GM19351 (cell line): ENCODE measurements around the gene UFC1.

Source experiments
- ATAC-seq: cut with Tn5 transposase; IDR thresholded peaks from one replicate; pipeline ENCODE4 v1.9.1; 2021; ENCODE audit warnings: mild to moderate bottlenecking, moderate library complexity; ENCODE audit not compliant: unreplicated experiment

The UFC1 gene

DNA sequence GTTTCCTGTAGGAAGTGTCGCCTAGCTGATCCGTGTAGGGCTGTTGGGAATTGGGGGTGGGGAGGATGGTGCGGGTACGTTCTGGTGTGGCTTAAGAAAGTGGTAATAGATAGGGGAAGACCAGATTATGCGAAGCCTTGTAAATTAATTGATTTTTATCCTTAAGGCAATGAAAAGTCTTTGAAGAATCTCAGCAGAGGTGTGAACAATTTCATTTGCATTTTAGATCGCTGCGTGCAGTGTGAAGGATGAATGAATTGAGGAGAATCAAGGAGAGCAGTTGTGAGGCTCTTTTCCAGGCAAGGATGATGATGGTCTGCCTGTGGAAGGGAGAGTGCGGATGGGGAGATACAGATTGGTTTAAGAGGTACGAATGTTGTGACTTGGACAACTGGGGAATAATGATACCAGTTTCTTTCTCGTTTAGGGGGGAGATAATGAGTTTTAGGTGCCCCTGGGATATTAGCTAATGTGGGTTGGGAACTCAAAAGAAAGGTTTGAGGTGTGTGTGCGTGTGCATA is 20.5 kb upstream of the UFC1 start:
- no peak for ATAC-seq

DNA sequence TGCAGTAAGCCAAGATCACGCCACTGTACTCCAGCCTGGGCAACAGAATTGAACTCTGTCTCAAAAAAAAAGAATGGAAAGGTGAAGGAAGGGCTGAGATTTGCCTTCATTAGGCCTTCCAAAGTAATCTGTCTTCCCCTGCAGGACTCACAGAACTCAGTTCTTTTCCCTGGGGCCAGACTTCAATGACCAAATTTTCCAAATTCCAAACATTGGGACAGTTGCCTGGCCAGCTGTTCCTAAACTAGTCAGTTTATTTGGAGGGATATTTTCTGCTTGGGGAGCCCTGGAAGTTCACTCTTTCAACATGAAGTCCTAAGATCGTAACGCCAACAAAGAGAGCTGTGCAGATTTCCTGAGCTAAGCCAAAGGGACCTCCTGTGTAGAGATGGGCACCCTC is 15.9 kb upstream of the UFC1 start:
- ATAC-seq = no peak

DNA sequence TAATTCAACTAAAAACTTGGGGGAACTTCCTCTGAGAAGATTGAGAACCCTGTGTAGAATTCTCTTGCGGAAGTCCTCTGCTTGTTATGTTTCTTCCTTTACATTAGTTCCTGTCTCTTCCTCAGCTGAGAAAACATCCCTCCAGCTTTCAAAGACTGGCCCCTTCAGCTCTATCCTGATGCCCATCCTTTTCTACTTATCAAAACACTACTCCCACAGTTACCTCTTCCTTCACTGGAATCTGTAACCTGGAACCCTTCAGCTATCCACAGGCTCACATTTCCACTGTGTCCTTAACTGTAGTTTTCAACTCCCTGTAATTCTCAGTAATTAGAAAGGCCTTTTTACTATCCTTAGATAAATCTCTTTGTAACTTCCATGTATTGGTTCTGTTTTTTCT is 15.3 kb upstream of the UFC1 start:
- ATAC-seq = no peak

DNA sequence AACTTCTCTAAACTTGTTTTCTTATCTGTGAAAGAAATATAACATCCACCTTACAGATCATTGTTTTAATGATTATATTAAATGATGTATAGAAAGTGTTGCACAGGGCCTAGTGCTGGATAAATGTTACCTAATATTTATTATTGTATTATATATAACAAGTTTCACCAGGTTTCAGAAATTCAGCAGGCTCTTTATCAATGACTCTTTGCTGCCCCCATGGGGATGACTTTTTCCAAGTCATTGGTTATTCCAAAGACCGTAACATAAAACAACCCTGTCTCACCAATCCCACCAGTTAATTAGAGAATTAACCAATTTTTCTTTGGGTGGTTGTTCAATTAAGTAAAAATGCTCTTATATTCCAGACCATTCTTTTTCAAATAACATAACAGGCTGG is 14.0 kb upstream of the UFC1 start:
- ATAC-seq = no peak

DNA sequence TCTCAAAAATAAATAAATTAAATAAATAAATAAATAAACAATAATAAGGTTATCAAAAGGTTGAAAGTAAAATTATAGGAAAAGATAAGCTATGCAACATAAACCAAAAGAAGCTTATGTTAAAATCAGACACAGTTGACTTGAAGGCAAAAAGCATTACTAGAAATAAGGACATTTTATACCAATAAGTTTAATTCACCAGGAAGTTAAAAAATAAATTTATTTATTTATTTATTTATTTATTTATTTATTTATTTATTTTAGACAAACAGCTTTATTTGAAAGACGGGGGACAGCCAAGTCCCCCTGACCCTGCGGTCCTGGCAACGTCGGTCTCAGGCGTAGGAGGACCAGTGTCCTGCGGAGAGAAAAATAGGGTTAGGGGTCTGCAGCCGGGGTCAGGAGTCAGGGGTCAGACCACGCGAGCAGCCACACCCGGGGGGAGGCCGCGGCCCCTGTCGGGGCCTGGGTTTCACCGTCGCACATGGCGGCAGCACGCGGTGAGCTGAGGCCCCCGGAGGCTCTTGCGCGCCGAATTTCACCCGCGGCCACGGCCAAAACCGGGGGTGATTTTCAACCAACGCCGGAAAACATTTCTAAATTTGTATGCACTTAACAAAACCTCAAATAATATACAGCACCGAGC is 12.9 kb upstream of the UFC1 start:
- no peak for ATAC-seq

DNA sequence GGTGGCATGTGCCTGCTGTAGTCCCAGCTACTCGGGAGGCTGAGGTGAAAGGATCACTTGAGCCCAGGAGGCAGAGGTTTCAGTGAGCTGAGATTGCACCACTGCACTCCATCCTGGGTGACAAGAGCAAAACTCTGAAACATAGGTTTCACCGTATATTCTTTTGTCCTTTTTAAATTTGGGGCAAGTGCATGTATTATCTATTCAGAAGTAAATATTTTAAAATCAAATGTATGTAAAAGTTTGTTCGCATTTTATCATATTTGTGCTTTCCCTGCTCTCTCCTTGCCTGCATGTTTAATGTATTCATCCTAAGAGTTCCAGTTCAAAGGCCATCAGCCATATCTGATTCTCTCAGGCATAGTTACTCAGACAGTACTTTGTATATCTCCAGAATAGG is 7.9 kb upstream of the UFC1 start:
- ATAC-seq = no peak

DNA sequence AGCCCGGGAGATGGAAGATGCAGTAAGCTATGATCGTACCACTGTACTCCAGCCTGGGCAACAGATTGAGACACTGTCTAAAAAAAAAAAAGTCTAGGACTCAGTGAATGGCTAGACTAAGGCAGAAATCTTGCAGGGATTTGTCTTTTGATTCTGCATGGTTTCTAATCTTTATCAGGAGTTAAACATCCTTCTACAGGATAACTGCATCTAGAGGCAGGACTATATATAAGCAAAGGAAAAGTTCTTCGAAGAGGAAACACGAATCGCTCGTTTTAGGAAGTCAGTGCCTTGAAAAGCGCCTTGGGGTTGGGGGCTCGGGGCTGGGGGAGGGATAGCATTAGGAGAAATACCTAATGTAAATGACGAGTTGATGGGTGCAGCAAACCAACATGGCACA is 602 bp upstream of the UFC1 start:
- ATAC-seq = no peak

DNA sequence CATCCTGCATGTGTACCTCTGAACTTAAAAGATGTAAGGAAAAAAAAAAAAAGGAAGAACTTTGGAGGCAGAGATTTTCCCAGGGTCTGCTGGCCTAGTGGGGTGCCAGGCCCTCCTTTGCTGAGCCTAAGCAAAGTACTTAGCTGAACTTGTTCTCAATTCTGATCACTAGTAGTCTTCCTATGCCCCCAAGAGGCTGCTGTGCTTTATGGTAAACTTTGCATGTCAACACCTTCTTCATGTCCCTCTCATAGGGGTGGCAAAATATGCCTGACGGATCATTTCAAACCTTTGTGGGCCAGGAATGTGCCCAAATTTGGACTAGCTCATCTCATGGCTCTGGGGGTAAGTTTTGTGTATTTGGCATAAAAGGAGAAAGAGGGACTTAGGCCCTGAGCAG is 4.1 kb downstream of the UFC1 start:
- ATAC-seq = no peak

DNA sequence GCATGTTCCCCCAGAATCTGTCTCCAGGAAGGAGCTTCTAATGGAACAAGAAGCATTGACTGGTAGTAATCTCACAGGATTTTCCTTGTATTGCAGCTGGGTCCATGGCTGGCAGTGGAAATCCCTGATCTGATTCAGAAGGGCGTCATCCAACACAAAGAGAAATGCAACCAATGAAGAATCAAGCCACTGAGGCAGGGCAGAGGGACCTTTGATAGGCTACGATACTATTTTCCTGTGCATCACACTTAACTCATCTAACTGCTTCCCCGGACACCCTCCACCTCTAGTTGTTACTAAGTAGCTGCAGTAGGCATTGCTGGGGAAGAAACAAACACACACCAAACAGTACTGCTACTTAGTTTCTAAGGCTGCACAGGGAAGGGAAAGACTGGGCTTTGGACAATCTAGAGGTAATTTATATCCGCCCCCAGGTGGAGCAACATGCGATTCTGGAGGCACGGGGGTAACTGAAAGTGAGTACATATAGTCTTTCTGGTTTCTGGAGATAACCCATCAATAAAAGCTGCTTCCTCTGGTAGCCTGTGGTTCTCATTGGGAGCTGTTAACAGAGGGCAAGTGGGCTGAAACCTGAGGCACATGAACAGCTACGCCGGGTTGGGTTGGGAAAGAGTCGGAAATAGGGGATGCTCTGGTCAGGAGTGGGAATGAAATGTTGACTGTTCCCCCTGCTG is 4.7 kb downstream of the UFC1 start:
- no peak for ATAC-seq

DNA sequence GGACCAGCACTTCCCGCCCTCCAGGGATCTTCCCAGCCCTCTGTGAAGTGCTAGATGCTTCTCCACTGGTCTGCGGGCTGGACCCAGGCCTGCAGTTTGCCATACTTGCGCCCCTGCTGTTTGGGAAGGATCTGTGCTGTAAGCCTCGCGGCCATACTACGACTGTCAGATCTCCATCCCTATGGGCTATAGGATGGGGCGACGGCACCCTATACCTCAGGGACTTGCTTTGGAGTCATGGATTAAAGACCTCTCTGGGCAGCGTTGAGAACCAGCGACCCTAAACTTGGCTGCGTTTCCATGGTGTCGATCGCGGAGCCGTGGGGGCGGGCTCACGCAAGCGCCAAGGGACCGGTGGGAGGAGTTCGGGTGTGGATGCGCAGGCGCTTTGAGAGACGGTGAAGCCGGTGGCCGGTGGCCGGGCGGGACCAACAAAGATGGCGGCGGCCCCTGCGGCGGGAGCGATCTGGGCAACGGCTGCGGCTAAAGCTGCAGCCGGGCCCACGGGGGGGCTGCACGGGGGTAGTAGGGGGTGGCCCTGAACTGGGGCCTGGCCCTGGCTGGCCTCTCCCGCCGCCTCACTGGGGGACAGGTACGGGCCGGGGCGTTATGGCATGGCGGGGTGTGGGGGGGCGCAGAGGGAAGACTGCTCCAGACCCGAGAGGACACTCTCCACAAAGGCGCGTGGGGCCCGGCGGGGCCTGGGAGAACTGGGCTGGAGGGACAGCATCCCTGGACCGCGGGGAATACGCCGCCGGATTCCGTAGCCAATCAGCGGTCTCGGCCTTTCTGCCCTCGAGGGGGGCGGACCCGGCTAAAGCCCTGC is 5.5 kb downstream of the UFC1 start, which contains the start of gene USP21:
USP21 (plus strand) TSS at position 414 of the 826 bp plus-strand sequence. CDS start 1,141 bp downstream, outside the sequence.
- peak; percentile 89 for ATAC-seq

DNA sequence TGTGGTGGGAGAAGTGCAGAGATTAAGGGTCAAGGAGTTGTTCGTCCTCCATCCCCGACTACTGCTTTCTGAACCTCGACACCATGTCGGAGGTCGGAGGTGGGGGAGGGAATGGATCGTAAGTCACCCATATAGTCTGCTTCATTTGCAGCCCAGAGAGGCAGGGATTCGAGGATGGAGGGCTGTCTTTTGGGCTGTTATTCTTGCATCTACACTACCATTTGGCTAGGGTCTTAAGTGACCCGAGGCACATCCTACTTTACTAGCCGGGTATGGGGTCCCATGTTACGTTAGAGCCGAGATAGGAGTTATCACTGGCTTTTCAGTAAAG is 6.1 kb downstream of the UFC1 start:
- ATAC-seq = no peak

DNA sequence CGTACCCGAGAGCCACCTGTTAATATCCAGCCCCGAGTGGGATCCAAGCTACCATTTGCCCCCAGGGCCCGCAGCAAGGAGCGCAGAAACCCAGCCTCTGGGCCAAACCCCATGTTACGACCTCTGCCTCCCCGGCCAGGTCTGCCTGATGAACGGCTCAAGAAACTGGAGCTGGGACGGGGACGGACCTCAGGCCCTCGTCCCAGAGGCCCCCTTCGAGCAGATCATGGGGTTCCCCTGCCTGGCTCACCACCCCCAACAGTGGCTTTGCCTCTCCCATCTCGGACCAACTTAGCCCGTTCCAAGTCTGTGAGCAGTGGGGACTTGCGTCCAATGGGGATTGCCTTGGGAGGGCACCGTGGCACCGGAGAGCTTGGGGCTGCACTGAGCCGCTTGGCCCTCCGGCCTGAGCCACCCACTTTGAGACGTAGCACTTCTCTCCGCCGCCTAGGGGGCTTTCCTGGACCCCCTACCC is 6.9 kb downstream of the UFC1 start:
- ATAC-seq = no peak

DNA sequence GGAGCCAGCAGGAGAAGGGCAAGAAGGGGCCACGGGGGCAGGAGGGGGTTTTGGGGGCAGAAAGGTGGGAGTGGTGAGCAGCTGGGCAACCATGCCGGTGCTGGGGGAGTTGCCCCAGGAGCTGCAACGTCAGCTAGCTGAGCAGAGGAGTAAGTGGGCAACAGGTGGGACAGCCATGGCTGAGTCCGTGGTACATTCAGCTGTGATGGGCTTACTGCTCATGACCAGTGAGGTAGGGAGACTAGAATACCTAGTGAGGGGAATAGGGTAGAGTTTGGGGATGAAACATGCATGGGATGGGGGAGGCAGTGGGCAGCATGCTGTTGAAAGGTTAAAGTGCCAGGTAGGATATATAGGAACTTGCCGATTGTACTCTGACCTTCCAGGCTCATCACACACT is 7.9 kb downstream of the UFC1 start:
- no peak for ATAC-seq

DNA sequence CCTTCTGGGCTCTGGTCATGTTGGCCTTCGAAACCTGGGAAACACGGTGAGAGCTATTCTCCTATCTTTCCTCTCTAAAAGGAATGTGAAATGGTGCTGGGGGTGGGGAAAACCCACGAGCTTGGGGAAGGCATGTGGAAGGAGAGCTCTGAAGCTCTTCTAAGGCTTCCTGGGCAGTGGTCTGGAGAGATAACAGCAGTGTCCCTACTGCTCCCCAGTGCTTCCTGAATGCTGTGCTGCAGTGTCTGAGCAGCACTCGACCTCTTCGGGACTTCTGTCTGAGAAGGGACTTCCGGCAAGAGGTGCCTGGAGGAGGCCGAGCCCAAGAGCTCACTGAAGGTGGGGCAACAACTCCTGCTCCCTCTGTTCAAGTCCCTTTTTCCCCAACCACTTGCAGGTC is 8.3 kb downstream of the UFC1 start:
- ATAC-seq = no peak

DNA sequence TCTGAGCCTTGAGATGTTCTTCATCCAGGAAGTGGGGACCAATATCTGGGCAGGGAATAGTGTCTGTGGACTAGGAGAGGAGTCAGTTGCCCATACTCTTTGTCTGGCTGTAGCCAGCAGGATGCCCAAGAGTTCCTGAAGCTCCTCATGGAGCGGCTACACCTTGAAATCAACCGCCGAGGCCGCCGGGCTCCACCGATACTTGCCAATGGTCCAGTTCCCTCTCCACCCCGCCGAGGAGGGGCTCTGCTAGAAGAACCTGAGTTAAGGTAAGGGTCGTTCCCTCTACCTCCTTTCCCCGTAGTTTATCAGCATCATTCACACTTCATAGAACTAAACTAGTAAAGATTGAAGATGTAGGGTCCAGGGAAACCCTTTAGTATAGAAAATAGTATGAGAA is 9.0 kb downstream of the UFC1 start:
- no peak for ATAC-seq

DNA sequence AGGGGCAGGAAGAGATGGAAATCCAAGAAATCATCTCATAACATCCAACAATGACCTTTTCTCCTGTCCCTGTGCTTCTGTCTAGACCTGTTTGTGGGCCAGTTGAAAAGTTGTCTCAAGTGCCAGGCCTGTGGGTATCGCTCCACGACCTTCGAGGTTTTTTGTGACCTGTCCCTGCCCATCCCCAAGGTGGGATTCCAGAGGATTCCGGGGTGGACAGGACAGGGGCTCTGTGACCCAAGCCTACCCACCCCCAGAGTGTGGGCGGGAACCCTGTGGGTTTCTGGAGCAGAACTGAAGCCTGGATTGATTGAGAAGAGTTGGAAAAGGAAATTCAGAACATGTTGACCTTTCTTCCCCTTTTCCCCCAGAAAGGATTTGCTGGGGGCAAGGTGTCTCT is 10.0 kb downstream of the UFC1 start:
- no peak for ATAC-seq

DNA sequence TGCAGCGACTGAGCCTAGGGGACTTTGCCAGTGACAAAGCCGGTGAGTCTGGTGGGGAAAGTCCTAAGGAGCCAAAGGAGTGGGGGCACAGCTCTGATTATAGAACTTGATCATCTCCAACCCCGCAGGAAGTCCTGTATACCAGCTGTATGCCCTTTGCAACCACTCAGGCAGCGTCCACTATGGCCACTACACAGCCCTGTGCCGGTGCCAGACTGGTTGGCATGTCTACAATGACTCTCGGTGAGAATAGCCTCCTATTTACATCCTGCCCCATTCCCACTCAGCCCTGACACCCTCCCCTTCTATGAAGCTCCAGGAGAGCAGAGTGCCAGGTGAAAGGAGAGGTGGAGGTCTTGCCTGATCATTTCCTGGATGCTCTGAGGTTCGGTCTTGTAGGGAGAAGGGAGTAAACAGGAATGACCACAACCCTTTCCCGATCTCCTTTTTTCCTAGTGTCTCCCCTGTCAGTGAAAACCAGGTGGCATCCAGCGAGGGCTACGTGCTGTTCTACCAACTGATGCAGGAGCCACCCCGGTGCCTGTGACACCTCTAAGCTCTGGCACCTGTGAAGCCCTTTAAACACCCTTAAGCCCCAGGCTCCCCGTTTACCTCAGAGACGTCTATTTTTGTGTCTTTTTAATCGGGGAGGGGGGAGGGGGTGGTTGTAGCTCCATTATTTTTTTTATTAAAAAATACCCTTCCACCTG is 11.3 kb downstream of the UFC1 start:
- no peak for ATAC-seq

DNA sequence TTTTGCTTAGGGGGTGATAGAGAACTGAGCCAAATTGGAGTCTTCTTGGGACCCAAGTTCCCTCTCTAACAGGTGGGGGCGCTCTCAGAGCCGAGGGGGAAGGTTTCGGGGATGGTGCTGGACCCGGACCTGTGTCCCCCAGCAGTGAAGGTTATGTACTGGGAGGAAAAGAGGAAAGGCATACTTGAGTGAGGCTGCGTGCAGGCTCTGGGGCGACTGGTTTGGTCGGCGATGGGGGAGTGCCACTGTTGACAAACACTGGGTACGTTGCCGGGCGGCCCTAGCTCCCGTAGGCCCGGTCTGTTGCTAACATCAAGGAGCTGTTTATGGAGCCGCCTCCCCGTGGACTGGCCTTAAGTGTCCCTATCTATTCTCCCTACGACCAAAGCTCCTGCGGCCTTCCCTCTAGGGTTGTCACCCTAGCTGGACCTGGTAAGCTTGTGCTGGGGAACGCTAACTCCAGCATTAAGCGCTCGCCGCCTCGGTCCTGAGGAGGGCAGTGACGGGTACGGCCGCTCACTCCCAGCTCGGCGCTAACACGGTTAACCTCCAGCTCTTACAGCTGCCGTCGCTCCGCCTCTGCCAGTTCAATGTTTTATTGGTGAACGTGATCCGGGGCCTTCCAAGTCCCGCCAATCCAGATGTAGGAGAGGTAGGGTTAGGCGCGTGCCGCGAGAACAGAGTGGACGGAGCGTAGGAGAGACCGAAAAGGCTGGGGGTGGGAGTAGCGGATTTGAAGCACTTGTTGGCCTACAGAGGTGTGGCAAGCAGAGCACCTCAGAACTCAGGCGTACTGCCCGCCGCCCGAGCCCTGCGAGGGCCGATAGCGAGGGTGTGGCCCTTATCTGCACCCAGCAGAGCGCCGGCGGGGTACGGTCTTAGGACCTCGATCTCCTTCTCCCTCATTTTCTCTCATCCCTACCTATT is 12.2 kb downstream of the UFC1 start, which contains the start of gene PPOX:
PPOX (plus strand) TSS at position 685 of the 927 bp plus-strand sequence. CDS start 422 bp downstream, outside the sequence.
- peak; percentile 92 for ATAC-seq

DNA sequence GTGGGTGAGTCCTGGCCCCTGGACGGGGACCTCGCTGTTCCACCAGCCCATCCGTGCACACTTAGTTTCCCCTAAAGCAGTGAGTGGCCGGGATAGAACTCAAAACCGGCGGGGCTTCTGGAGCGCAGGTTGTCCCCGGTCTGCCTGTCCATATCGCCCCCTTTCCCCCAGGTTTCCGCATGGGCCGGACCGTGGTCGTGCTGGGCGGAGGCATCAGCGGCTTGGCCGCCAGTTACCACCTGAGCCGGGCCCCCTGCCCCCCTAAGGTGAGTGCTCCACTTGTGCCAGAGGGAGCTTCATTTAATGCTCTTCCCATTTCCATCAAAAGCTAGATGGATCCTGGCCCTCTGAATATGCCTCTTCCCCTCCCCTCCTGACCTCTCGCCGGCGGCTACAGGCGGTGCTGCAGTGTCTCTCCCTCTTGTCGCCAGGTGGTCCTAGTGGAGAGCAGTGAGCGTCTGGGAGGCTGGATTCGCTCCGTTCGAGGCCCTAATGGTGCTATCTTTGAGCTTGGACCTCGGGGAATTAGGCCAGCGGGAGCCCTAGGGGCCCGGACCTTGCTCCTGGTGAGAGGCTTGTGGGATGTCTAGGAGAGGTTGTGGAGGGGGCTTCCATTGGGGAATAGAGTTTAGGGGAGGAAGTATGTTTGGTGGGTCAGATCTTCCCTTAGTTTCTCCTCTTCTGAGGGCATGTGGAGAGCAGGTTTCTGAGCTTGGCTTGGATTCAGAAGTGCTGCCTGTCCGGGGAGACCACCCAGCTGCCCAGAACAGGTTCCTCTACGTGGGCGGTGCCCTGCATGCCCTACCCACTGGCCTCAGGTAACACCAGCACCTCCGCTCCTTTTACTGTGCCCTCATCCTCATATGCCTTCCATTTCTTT is 13.1 kb downstream of the UFC1 start:
- no peak for ATAC-seq
